Measurements from ENCODE around the gene FDX2.

GRCh38 chr19:10269333-10270179 is 46.3 kb downstream of the FDX2 start:
- TF ChIP-seq GATA2 (IDR thresholded peaks at IDR 0.05; ENCODE audit: low read depth, low read length) (no peak), GATA3 (IDR thresholded peaks at IDR 0.05; ENCODE audit: low read depth, low read length) (no peak)

All from SH-SY5Y (cell line).